ENCODE results near the gene IL34. TPM values are rescaled to one million over a fixed set of nuclear protein-coding genes. Genes with fewer than 3 reads are reported as not detected.

Gene IL34
- total RNA-seq, 2 donors from 2014 or later = 11.9 to 55.6 TPM

DNA sequence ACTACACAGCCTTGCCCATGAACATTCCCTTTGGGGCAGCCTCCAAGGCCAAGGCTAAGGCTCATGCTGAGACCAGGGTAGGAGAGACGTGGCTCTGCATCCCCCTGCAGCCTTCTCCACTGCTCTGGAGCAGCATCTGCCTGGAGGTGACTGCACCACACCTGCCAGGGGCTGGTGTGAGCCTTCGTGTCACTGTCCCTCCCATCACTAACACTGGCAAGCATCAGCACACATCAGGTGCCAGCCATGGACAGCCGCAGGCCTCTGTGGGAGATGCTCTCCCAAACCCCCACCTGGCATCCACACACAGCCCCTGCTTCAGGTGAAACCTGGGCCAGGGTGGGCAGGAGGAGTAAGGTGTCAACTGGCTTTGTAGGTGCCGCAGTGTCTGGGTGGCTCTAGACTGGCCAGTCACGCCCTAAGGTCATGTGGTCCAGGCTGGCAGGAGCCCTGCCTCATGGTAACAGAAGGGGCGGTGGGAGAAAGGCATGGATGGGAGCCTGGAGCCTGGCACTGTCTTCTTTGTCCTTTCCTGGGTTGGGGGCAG, 57.5 kb downstream of the IL34 start:
- no peak for ATAC-seq (ENCODE audit: insufficient number of reproducible peaks, low FRiP score, low read depth)
- Histone ChIP-seq H3K27me3 (replicated peaks; ENCODE audit: insufficient read depth) (no peaks in the 10 kb centered on the region), H3K36me3 (no peaks in the 10 kb centered on the region), H3K4me3 (no peak overlapping the region), H3K4me1 (ENCODE audit: control insufficient read depth in 1 of 2, low read depth in 2 of 2) (peaks cover 58 to 85% of the 10 kb centered on the region in 2 donors), H3K27ac (peak overlapping the region; percentile 87 to 96), H3K9me3 (no peaks in the 10 kb centered on the region)
- DNase-seq (ENCODE audit: low spot score) = no peak
- TF ChIP-seq, protein P1, sequence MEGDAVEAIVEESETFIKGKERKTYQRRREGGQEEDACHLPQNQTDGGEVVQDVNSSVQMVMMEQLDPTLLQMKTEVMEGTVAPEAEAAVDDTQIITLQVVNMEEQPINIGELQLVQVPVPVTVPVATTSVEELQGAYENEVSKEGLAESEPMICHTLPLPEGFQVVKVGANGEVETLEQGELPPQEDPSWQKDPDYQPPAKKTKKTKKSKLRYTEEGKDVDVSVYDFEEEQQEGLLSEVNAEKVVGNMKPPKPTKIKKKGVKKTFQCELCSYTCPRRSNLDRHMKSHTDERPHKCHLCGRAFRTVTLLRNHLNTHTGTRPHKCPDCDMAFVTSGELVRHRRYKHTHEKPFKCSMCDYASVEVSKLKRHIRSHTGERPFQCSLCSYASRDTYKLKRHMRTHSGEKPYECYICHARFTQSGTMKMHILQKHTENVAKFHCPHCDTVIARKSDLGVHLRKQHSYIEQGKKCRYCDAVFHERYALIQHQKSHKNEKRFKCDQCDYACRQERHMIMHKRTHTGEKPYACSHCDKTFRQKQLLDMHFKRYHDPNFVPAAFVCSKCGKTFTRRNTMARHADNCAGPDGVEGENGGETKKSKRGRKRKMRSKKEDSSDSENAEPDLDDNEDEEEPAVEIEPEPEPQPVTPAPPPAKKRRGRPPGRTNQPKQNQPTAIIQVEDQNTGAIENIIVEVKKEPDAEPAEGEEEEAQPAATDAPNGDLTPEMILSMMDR (IDR thresholded peaks at IDR 0.05) = no peak

DNA sequence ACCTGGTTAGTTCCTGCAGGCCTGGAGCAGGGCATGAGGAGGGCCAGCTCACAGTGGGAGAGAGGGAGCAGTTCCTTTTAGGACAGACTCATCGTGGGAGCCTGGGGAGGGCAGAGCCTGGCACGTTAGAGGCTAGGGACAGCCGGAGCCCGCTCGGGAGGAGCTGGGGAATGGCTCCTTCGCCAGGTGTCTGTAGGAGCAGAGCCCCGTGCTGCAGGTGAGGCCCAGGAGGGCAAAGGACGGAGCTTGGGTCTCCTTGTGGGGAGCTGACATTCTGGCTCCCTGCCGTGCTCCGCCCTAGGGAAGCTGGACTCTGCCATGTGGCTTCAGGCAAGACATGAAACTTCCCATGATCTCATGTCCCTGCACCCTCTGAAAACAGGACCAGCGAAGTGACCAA, 58.2 kb downstream of the IL34 start:
- TF ChIP-seq, protein P1 (IDR thresholded peaks at IDR 0.05) = no peak
- no peak for ATAC-seq (ENCODE audit: insufficient number of reproducible peaks, low FRiP score, low read depth)
- Histone ChIP-seq H3K4me1 (ENCODE audit: control insufficient read depth in 1 of 2, low read depth in 2 of 2) (peaks cover 56 to 84% of the 10 kb centered on the region in 2 donors), H3K27ac (peak overlapping the region; percentile 87 to 96), H3K4me3 (no peak overlapping the region), H3K36me3 (no peaks in the 10 kb centered on the region), H3K27me3 (replicated peaks; ENCODE audit: insufficient read depth) (no peaks in the 10 kb centered on the region), H3K9me3 (no peaks in the 10 kb centered on the region)
- DNase-seq (ENCODE audit: low spot score) = no peak

DNA sequence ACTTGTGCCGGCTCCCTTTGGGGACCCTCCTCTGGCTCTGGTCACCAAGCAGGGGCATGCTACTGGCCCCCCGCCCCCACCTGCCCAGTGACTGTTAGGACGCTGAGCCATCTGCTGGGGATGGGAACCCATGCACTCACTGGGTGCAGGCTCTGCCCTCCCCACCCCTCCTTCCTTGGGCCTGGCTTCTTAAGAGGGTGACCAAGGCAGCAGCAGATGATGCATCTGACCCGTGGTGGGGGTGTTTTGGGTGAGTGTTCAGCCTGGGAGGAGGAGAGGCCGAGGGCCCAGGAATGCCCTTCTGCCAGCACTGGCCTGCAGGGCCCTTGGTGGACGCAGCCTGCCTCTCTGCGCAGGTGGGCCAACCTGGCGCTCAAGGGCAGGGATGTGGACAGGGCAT, 58.7 kb downstream of the IL34 start:
- no peaks in the 10 kb centered on the region for H3K27me3 ChIP-seq (replicated peaks; ENCODE audit: insufficient read depth)
- ATAC-seq (ENCODE audit: insufficient number of reproducible peaks, low FRiP score, low read depth) (no peak), DNase-seq (ENCODE audit: low spot score) (no peak)
- H3K27ac ChIP-seq = peak overlapping the region; percentile 87 to 96
- no peaks in the 10 kb centered on the region for H3K36me3 ChIP-seq
- H3K4me3 ChIP-seq = no peak overlapping the region
- TF ChIP-seq, protein P1 (IDR thresholded peaks at IDR 0.05) = no peak
- peaks cover 52 to 79% of the 10 kb centered on the region in 2 donors for H3K4me1 ChIP-seq (ENCODE audit: control insufficient read depth in 1 of 2, low read depth in 2 of 2)
- H3K9me3 ChIP-seq = no peaks in the 10 kb centered on the region

DNA sequence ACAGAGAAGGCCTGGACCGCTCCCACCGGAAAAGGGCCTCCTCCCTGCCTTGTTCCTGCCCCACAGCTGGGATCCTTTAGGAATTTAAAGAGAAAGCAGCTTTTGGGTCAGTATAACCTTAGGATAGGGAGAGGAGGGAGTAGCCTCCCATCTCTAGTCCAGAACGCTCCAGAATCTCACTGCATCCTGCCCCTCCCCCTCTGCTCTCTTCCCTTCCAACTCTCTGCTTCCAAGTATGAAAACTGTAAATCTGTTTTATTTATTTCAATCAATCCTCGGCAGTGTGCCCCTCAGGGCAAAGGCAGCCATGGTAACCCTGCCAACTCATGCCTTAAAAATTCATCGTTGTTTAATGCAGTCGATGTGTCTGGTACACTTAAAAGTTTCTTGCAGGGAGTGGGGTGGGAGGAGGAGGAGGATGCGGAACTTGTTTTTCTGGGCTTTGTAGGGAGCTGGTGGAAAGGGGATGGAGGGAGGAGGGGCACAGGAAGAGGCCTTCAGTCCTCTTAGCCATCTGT, 60.6 kb downstream of the IL34 start:
- H3K36me3 ChIP-seq = no peaks in the 10 kb centered on the region
- H3K27me3 ChIP-seq (replicated peaks; ENCODE audit: insufficient read depth) = no peaks in the 10 kb centered on the region
- H3K27ac ChIP-seq = peak overlapping the region; percentile 87 to 96
- DNase-seq (ENCODE audit: low spot score) (no peak), ATAC-seq (ENCODE audit: insufficient number of reproducible peaks, low FRiP score, low read depth) (peak; percentile 10)
- H3K4me3 ChIP-seq = no peak overlapping the region
- TF ChIP-seq, protein P1 (IDR thresholded peaks at IDR 0.05) = no peak
- H3K4me1 ChIP-seq (ENCODE audit: control insufficient read depth in 1 of 2, low read depth in 2 of 2) = peaks cover 39 to 59% of the 10 kb centered on the region in 2 donors
- no peaks in the 10 kb centered on the region for H3K9me3 ChIP-seq

DNA sequence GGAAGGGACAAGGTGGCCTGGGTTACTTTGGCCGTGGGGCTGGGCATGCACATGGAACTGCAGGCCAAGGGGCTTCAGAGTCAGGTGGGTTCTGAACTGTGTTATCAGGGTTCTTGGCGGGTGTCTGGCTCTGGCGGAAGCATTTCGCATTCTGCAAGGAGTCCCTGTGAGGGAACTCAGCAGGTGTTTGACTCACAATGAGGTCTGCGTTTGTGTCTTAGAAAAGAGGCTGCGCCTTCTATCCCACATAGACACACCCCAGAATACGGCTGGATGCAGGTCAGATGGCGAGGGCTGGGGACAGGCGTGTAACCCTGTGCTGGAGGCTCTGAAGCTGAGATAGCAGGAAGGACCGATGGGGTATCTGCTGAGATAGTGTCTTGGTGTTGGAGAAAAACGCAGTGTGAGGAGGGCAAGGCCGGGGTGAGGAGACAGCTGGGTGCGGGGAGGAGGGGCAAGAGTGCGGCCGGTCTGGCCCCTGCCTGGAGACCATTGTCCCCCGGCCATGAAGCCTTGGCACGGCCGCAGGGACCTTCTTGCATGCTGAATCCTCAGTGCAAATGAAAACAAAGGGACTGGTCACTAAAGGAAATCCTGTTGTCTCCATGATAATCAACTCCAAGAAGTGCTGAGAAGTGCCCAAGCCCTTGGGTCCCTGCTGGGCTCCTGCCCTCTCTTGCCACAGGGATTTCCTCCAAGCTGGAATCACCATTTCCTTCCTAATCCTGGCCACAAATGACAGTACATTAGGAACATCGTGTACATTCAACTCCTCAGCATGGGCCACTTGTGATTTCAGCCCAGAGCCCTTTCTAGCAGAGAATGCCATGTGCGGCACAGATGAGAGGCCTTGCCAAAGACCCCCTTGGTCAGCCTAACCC, 62.2 kb downstream of the IL34 start:
- no peak overlapping the region for H3K27ac ChIP-seq
- H3K4me1 ChIP-seq (ENCODE audit: control insufficient read depth in 1 of 2, low read depth in 2 of 2) = peaks cover 25 to 51% of the 10 kb centered on the region in 2 donors
- H3K4me3 ChIP-seq = no peak overlapping the region
- H3K9me3 ChIP-seq = no peaks in the 10 kb centered on the region
- TF ChIP-seq, protein P1 (IDR thresholded peaks at IDR 0.05) = no peak
- H3K27me3 ChIP-seq (replicated peaks; ENCODE audit: insufficient read depth) = no peaks in the 10 kb centered on the region
- DNase-seq (ENCODE audit: low spot score) (no peak), ATAC-seq (ENCODE audit: insufficient number of reproducible peaks, low FRiP score, low read depth) (no peak)
- H3K36me3 ChIP-seq = no peaks in the 10 kb centered on the region

Measured in thoracic aorta (tissue), 2 donors.